GM18907 (cell line): ENCODE measurements around the gene NUDT4B.
"Not testable (repeated sequence)": the region's sequence is repeated elsewhere in the genome, so short reads cannot be mapped to it uniquely, and the experiment has no call there.

Experiments used
- ATAC-seq: cut with Tn5 transposase; IDR thresholded peaks from one replicate; pipeline ENCODE4 v1.9.1; 2021; ENCODE audit warnings: mild to moderate bottlenecking, moderate library complexity; ENCODE audit not compliant: unreplicated experiment

NUDT4B gene

GRCh38 chr1:148748563-148749334 lies at the start of gene NUDT4B:
TSS of gene NUDT4B (plus strand) at chr1:148748774. CDS start at chr1:148748953, 179 bp downstream.
- peak; percentile 56 for ATAC-seq

GRCh38 chr1:148699357-148699756 lies 49.2 kb upstream of the NUDT4B start:
- ATAC-seq = not testable (repeated sequence)

GRCh38 chr1:148702242-148702641 lies 46.3 kb upstream of the NUDT4B start:
- ATAC-seq = not testable (repeated sequence)

GRCh38 chr1:148703973-148704591 lies 44.5 kb upstream of the NUDT4B start:
- not testable (repeated sequence) for ATAC-seq

- ATAC-seq = peak; percentile 56
Measured at GRCh38 chr1:148705316-148705948, 43.1 kb upstream of the NUDT4B start.

- ATAC-seq = not testable (repeated sequence)
Measured at GRCh38 chr1:148708779-148709333, 39.7 kb upstream of the NUDT4B start.

- not testable (repeated sequence) for ATAC-seq
Measured at GRCh38 chr1:148710772-148711523, 37.6 kb upstream of the NUDT4B start.

- ATAC-seq = not testable (repeated sequence)
Measured at GRCh38 chr1:148712353-148712752, 36.2 kb upstream of the NUDT4B start.

GRCh38 chr1:148715518-148715917 lies 33.1 kb upstream of the NUDT4B start:
- not testable (repeated sequence) for ATAC-seq

- not testable (repeated sequence) for ATAC-seq
Measured at GRCh38 chr1:148716966-148717520, 31.5 kb upstream of the NUDT4B start.

GRCh38 chr1:148720918-148721317 lies 27.7 kb upstream of the NUDT4B start:
- not testable (repeated sequence) for ATAC-seq

GRCh38 chr1:148722758-148723157 lies 25.8 kb upstream of the NUDT4B start:
- ATAC-seq = not testable (repeated sequence)

GRCh38 chr1:148723515-148723914 lies 25.1 kb upstream of the NUDT4B start:
- ATAC-seq = not testable (repeated sequence)

- not testable (repeated sequence) for ATAC-seq
Measured at GRCh38 chr1:148724872-148725271, 23.7 kb upstream of the NUDT4B start.

GRCh38 chr1:148727862-148728261 lies 20.7 kb upstream of the NUDT4B start:
- ATAC-seq = not testable (repeated sequence)

GRCh38 chr1:148729128-148729527 lies 19.4 kb upstream of the NUDT4B start:
- peak; percentile 74 for ATAC-seq

GRCh38 chr1:148729541-148729940 lies 19.0 kb upstream of the NUDT4B start:
- not testable (repeated sequence) for ATAC-seq

- not testable (repeated sequence) for ATAC-seq
Measured at GRCh38 chr1:148732277-148732676, 16.3 kb upstream of the NUDT4B start.

- ATAC-seq = peak; percentile 75
Measured at GRCh38 chr1:148733585-148734310, 14.8 kb upstream of the NUDT4B start.

GRCh38 chr1:148734311-148734662 lies 14.3 kb upstream of the NUDT4B start:
- ATAC-seq = not testable (repeated sequence)
